ENCODE measurements around the gene ZNF324.
A peak's percentile ranks its signal among the peaks of the same experiment; 100 is the strongest.
"Not testable (repeated sequence)": the region's sequence is repeated elsewhere in the genome, so short reads cannot be mapped to it uniquely, and the experiment has no call there.

The ZNF324 gene

GRCh38 chr19:58466760-58467589, at the start of gene ZNF324:
TSS of gene ZNF324 (plus strand) at chr19:58467080. CDS start at chr19:58469186, 2,106 bp downstream.
- peak; percentile 96 to 98 for DNase-seq

GRCh38 chr19:58428617-58429016, 38.3 kb upstream of the ZNF324 start:
- no peak for DNase-seq

GRCh38 chr19:58429745-58430144, 37.1 kb upstream of the ZNF324 start:
- no peak for DNase-seq

- no peak for DNase-seq
These were observed 32.7 kb upstream of the ZNF324 start for GRCh38 chr19:58434217-58434616.

- DNase-seq, result peak; percentile 80 to 83
These were observed 27.0 kb upstream of the ZNF324 start, which contains the start of gene ZNF132 for GRCh38 chr19:58439576-58440554. TSS of gene ZNF132 (minus strand) at chr19:58440153. CDS start at chr19:58439821, 332 bp downstream.

GRCh38 chr19:58440556-58440955, 26.3 kb upstream of the ZNF324 start:
- DNase-seq, result no peak

GRCh38 chr19:58442986-58443385, 23.9 kb upstream of the ZNF324 start:
- DNase-seq, result not testable (repeated sequence)

GRCh38 chr19:58448860-58449259, 18.0 kb upstream of the ZNF324 start:
- not testable (repeated sequence) for DNase-seq

- not testable (repeated sequence) for DNase-seq
These were observed 16.9 kb upstream of the ZNF324 start for GRCh38 chr19:58449980-58450379.

GRCh38 chr19:58450856-58451357, 16.0 kb upstream of the ZNF324 start:
- no peak for DNase-seq

- peak; percentile 93 for DNase-seq
These were observed 15.3 kb upstream of the ZNF324 start, which contains the start of gene ZNF324B for GRCh38 chr19:58451358-58452101. TSS of gene ZNF324B (plus strand) at chr19:58451622. CDS start at chr19:58453702, 2,080 bp downstream.

- no peak for DNase-seq
These were observed 13.1 kb upstream of the ZNF324 start for GRCh38 chr19:58453743-58454142.

GRCh38 chr19:58455306-58455705, 11.6 kb upstream of the ZNF324 start:
- DNase-seq, result no peak

GRCh38 chr19:58456111-58456510, 10.8 kb upstream of the ZNF324 start:
- DNase-seq, result no peak

GRCh38 chr19:58460039-58460438, 6.8 kb upstream of the ZNF324 start:
- DNase-seq, result no peak

- DNase-seq, result no peak
These were observed 656 bp upstream of the ZNF324 start for GRCh38 chr19:58466089-58466759.

- DNase-seq, result no peak
These were observed 1.4 kb downstream of the ZNF324 start for GRCh38 chr19:58468216-58468839.

- no peak for DNase-seq
These were observed 2.5 kb downstream of the ZNF324 start for GRCh38 chr19:58469241-58470013.

- DNase-seq, result not testable (repeated sequence)
These were observed 4.1 kb downstream of the ZNF324 start for GRCh38 chr19:58470837-58471543.

- DNase-seq, result no peak
These were observed 4.9 kb downstream of the ZNF324 start for GRCh38 chr19:58471736-58472135.

Data from stimulated activated CD4-positive, alpha-beta T cell treated with anti-CD3 and anti-CD28 coated beads, Interleukin-2, amount 100 ng/mL, for 48 hours (primary cell).